ENCODE measurements around the gene FOXJ3.

- TF ChIP-seq CTCF (IDR thresholded peaks at IDR 0.05) = no peak
- TF ChIP-seq POLR2A (IDR thresholded peaks at IDR 0.05) = no peak
These were observed 204.9 kb downstream of the FOXJ3 start for GRCh38 chr1:42130061-42130660.
